GM12878 (cell line): ENCODE results near the gene SEMA3G.

Experiments
- BRCA1 ChIP-seq: IDR thresholded peaks from 2 replicates; pipeline ENCODE4 v1.6.1; 2011; ENCODE audit warnings: low read depth, low read length, improper control_type of control experiment
- CEBPB ChIP-seq, 2 experiments: fragments of 150-350 bp in 1 of 2; IDR thresholded peaks; 2 replicates each; pipeline ENCODE4 v1.6.1; 2012 to 2014; ENCODE audit warnings: low read depth in 2 of 2, low read length in 2 of 2, borderline replicate concordance in 1 of 2, inconsistent platforms in 1 of 2
- EZH2 ChIP-seq: IDR thresholded peaks from 2 replicates; pipeline ENCODE4 v1.6.1; 2012; ENCODE audit warnings: low read depth, mild to moderate bottlenecking, control low read depth, inconsistent platforms, low read length, borderline replicate concordance; ENCODE audit not compliant: control insufficient read depth
- HDAC2 ChIP-seq: fragments of 200-600 bp; sonication (generic); IDR thresholded peaks from 2 replicates; pipeline ENCODE4 v1.6.1; 2017
- POLR2A ChIP-seq: IDR thresholded peaks from 2 replicates; pipeline ENCODE4 v1.6.1; 2011; ENCODE audit warnings: low read depth, mild to moderate bottlenecking, low read length
- SP1 ChIP-seq: IDR thresholded peaks from one replicate; pipeline ENCODE4 v1.6.1; 2011; ENCODE audit warnings: low read depth, low read length
- SUZ12 ChIP-seq: fragments of 200-600 bp; sonication (generic); IDR thresholded peaks from one replicate; pipeline ENCODE4 v1.6.1; 2018; ENCODE audit warnings: antibody characterized with exemption, mild to moderate bottlenecking; ENCODE audit not compliant: unreplicated experiment
- ZNF384 ChIP-seq: IDR thresholded peaks from 2 replicates; pipeline ENCODE4 v1.6.1; 2012; ENCODE audit warnings: low read depth, mild to moderate bottlenecking, low read length, improper control_type of control experiment, borderline replicate concordance
- TF ChIP-seq, protein P1 (sequence below): IDR thresholded peaks from 2 replicates; pipeline ENCODE4 v1.6.1; 2011; ENCODE audit warnings: mild to moderate bottlenecking, low read depth, low read length, moderate library complexity; ENCODE audit not compliant: insufficient replicate concordance
- TF ChIP-seq, protein P2 (sequence below): IDR thresholded peaks from 2 replicates; pipeline ENCODE4 v1.6.1; 2012; ENCODE audit warnings: low read depth, low read length, improper control_type of control experiment

DNA sequence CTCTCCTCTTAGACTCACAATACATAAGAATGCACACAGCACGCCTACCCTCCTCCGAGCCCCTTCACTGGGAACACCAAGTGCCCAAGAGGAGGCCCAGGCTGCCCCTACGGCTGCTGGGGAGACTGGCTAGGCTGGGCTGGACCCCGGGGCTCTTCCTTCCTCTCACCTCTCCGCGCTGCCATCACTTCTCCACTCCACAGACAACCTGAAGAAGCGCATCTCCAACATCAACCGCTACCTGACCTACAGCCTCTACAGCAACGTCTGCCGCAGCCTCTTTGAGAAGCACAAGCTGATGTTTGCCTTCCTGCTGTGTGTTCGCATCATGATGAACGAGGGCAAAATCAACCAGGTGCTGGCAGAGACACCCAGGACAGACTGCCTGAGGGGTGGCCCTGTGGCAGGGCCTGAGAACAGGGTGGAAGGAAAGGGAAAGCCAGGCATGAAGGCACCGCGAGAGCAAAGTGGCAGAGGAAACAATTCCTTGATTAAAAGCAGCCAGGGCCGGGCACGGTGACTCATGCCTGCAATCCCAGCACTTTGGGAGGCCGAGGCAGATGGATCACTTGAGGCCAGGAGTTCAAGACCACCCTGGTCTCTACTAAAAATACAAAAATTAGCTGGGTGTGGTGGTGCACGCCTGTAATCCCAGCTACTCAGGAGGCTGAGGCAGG, 51.6 kb downstream of the SEMA3G start:
- TF ChIP-seq BRCA1 = no peak
- TF ChIP-seq, protein P1, sequence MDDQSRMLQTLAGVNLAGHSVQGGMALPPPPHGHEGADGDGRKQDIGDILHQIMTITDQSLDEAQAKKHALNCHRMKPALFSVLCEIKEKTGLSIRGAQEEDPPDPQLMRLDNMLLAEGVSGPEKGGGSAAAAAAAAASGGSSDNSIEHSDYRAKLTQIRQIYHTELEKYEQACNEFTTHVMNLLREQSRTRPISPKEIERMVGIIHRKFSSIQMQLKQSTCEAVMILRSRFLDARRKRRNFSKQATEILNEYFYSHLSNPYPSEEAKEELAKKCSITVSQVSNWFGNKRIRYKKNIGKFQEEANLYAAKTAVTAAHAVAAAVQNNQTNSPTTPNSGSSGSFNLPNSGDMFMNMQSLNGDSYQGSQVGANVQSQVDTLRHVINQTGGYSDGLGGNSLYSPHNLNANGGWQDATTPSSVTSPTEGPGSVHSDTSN = no peak
- TF ChIP-seq POLR2A = no peak
- TF ChIP-seq ZNF384 = no peak
- no peak for TF ChIP-seq EZH2
- TF ChIP-seq SUZ12 = no peak
- TF ChIP-seq HDAC2 = no peak
- no peak for TF ChIP-seq SP1
- no peak for TF ChIP-seq CEBPB (IDR thresholded peaks at IDR 0.05; ENCODE audit: borderline replicate concordance in 1 of 2, low read depth in 2 of 2, low read length in 2 of 2)
- TF ChIP-seq, protein P2, sequence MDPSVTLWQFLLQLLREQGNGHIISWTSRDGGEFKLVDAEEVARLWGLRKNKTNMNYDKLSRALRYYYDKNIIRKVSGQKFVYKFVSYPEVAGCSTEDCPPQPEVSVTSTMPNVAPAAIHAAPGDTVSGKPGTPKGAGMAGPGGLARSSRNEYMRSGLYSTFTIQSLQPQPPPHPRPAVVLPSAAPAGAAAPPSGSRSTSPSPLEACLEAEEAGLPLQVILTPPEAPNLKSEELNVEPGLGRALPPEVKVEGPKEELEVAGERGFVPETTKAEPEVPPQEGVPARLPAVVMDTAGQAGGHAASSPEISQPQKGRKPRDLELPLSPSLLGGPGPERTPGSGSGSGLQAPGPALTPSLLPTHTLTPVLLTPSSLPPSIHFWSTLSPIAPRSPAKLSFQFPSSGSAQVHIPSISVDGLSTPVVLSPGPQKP = no peak
